CD8-positive, alpha-beta memory T cell (primary cell): Measurements from ENCODE around the gene ZMIZ1. TPM values are rescaled to one million over a fixed set of nuclear protein-coding genes. Genes with fewer than 3 reads are reported as not detected.

Source experiments
- CTCF ChIA-PET: fragments of 350-600 bp; sonication (Branson Sonifier 250); formaldehyde crosslinking; loops from one replicate; lab custom pipeline; 2021; ENCODE audit warnings: antibody characterized with exemption; lab: Charles Lee
- POLR2A ChIA-PET: fragments of 350-600 bp; sonication (Branson Sonifier 250); formaldehyde crosslinking; loops from one replicate; lab custom pipeline; 2021; ENCODE audit warnings: antibody characterized with exemption; lab: Charles Lee
- DNase-seq, 5 donors: peaks; one replicate each; pipeline versions ENCODE4 v3.0.0 to v3.0.0-alpha.2; 2020 to 2022; ENCODE audit warnings: mixed read lengths in 1 of 5
- H3K27ac ChIP-seq: one replicate; pipeline ENCODE4 v1.7.0; 2013; ENCODE audit warnings: low read depth, mild to moderate bottlenecking, low read length, moderate library complexity
- H3K27me3 ChIP-seq: 2 replicates; pipeline ENCODE4 v1.7.0; 2013; ENCODE audit warnings: low read length, mild to moderate bottlenecking; ENCODE audit not compliant: insufficient read depth, poor library complexity, severe bottlenecking
- H3K36me3 ChIP-seq: 2 replicates; pipeline ENCODE4 v1.7.0; 2013; ENCODE audit warnings: mild to moderate bottlenecking, low read length, moderate library complexity; ENCODE audit not compliant: insufficient read depth
- H3K4me1 ChIP-seq: 2 replicates; pipeline ENCODE4 v1.7.0; 2013; ENCODE audit warnings: mild to moderate bottlenecking, low read length, moderate library complexity; ENCODE audit not compliant: insufficient read depth
- H3K4me3 ChIP-seq: 2 replicates; pipeline ENCODE4 v1.7.0; 2013; ENCODE audit warnings: mild to moderate bottlenecking, low read length
- H3K9me3 ChIP-seq: 2 replicates; pipeline ENCODE4 v1.7.0; 2013; ENCODE audit warnings: mild to moderate bottlenecking, low read length
- H3K27ac Mint-ChIP-seq, 8 donors: one replicate each; pipeline ENCODE4 v1.8.0; 2020 to 2021; ENCODE audit warnings: mixed read lengths in 8 of 8, mild to moderate bottlenecking in 6 of 8, inconsistent platforms in 3 of 8, moderate library complexity in 3 of 8
- H3K27me3 Mint-ChIP-seq, 2 donors: one replicate each; pipeline ENCODE4 v1.8.0; 2020 to 2021; ENCODE audit warnings: mixed read lengths in 2 of 2, mild to moderate bottlenecking in 1 of 2, moderate library complexity in 1 of 2
- H3K36me3 Mint-ChIP-seq, 3 donors: one replicate each; pipeline ENCODE4 v1.8.0; 2020 to 2021; ENCODE audit warnings: mixed read lengths in 3 of 3, inconsistent platforms in 1 of 3, mild to moderate bottlenecking in 1 of 3
- H3K4me1 Mint-ChIP-seq, 3 donors: one replicate each; pipeline ENCODE4 v1.8.0; 2020 to 2021; ENCODE audit warnings: mixed read lengths in 3 of 3, inconsistent platforms in 1 of 3, mild to moderate bottlenecking in 1 of 3
- H3K4me3 Mint-ChIP-seq, 7 donors: one replicate each; pipeline ENCODE4 v1.8.0; 2020 to 2021; ENCODE audit warnings: mixed read lengths in 7 of 7, mild to moderate bottlenecking in 6 of 7, moderate library complexity in 4 of 7, inconsistent platforms in 2 of 7
- H3K9me3 Mint-ChIP-seq, 5 donors: one replicate each; pipeline ENCODE4 v1.8.0; 2020 to 2022; ENCODE audit warnings: mixed read lengths in 5 of 5, mild to moderate bottlenecking in 3 of 5, moderate library complexity in 2 of 5, inconsistent platforms in 1 of 5
- polyA plus RNA-seq: library from polyadenylated mRNA; unstranded; fragments of 300-500 nt; fragmentation: Illumina TruSeq; gene quantifications from one replicate; pipeline ENCODE4 v1.2.3, GENCODE V29; 2021
- total RNA-seq, 2 experiments: library from RNA; stranded (reverse); gene quantifications; one replicate each; pipeline ENCODE4 v1.2.3, GENCODE V29; 2021

Gene ZMIZ1
- total and polyA plus RNA-seq, 3 experiments from 2014 or later = 8.0 to 36.3 (median 34.7) TPM

DNA sequence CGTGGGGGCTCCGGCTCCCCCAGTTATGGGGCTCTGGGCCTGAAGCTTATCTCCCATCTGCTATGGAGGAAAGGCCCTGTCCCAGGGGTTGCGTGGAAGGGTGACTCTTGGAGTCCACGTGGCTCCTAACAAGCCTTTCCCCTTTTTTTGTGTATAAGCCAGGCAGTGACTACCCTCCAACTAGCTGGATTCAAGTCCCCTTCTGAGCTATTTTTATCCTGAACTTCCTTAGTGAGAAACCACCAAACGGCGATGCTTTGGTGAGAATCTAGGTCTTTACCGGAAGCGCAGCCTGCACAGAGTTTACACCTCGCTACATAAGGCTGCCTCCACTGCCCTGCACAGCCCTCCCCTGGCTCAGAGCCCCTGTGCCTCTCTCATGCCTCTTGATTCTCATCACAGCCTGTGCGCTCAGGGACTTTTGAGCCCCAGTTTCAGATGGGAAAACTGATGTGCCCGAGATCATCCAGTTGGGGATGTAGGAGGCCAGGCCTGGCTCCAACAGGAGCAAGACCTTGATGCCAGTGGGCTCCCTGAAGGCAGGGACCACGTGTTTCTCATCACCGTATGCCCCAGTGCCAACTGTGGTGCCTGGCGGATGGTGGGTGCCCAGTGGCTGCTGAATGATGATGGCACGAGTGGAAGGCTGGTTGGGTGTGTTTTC is 176.2 kb downstream of the ZMIZ1 start:
- peaks cover 58 to 77% (median 65%) of the 10 kb centered on the region in 3 donors for H3K4me1 Mint-ChIP-seq
- no peaks in the 10 kb centered on the region for H3K9me3 Mint-ChIP-seq
- H3K27ac Mint-ChIP-seq = peak overlapping the region; percentile 85 to 96 (median 90)
- Histone ChIP-seq H3K36me3 (no peaks in the 10 kb centered on the region), H3K27me3 (no peaks in the 10 kb centered on the region), H3K9me3 (no peaks in the 10 kb centered on the region), H3K27ac (peak overlapping the region; percentile 49), H3K4me3 (peak overlapping the region; percentile 43), H3K4me1 (peaks cover 71% of the 10 kb centered on the region)
- ChIA-PET POLR2A (interaction anchor here (0.5 to 1.8 kb wide), 4 partner anchors 8 to 140 kb away, joined by 3 to 5 read pairs (median 4); no protein-coding TSS in a partner anchor), CTCF (interaction anchor here (1.0 to 2.8 kb wide), 3 partner anchors 47 to 130 kb away, joined by 3 to 8 read pairs (median 4); no protein-coding TSS in a partner anchor)
- H3K36me3 Mint-ChIP-seq = no peaks in the 10 kb centered on the region
- H3K4me3 Mint-ChIP-seq = peak overlapping the region; percentile 82 to 94 (median 88)
- peak in 2 of 5 donors; percentile 38 to 62 for DNase-seq
- H3K27me3 Mint-ChIP-seq = peaks cover 0 to 3% of the 10 kb centered on the region in 2 donors

DNA sequence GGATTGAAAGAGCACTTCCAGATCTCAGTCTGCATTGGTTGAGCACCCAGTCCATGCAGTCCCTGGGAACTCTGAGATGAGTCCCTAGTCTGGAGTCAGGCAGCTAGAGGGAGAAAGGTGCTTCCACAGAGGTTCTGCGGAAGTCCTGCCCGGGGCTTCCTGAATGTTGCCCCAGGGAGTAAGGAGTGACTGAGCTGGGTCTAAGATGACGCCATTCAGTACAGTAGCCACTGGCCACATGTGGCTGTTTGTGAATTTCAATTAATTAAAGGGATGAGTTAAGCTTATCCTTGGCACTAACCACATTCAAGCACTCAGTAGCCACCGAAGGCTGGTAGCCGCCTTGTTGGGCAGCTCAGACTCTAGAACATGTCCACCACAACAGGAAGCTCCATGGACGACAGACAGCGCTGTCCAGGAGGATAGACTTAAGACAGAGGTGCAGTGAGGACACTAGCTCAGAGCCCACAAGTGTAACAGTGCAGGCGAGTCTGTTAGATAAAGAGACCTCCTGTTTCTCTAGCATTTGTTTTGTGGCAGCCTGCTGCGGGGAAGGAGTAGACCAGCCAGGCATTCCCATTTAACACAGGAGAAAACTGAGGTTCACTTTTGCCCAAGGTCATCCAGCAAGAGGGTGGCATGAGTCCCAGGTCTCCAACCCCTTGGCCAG is 176.9 kb downstream of the ZMIZ1 start:
- Mint-ChIP-seq H3K4me1 (peaks cover 62 to 84% (median 70%) of the 10 kb centered on the region in 3 donors), H3K9me3 (no peaks in the 10 kb centered on the region), H3K27me3 (peaks cover 0 to 2% of the 10 kb centered on the region in 2 donors), H3K27ac (peak overlapping the region; percentile 43 to 96 (median 90)), H3K4me3 (peak overlapping the region; percentile 82 to 94 (median 88)), H3K36me3 (no peaks in the 10 kb centered on the region)
- H3K9me3 ChIP-seq = no peaks in the 10 kb centered on the region
- H3K4me3 ChIP-seq = peak overlapping the region; percentile 43
- no peaks in the 10 kb centered on the region for H3K36me3 ChIP-seq
- no peaks in the 10 kb centered on the region for H3K27me3 ChIP-seq
- ChIA-PET POLR2A (interaction anchor here (1.0 kb wide), 1 partner anchor 9 kb away, joined by 3 read pairs; no protein-coding TSS in a partner anchor), CTCF (interaction anchor here (1.0 to 2.8 kb wide), 2 partner anchors 50 to 129 kb away, joined by 4 to 8 read pairs; no protein-coding TSS in a partner anchor)
- no peak overlapping the region for H3K27ac ChIP-seq
- H3K4me1 ChIP-seq = peaks cover 75% of the 10 kb centered on the region
- DNase-seq = no peak

GRCh38 chr10:79246209-79246581 is 177.4 kb downstream of the ZMIZ1 start:
- H3K9me3 Mint-ChIP-seq = no peaks in the 10 kb centered on the region
- peaks cover 75% of the 10 kb centered on the region for H3K4me1 ChIP-seq
- DNase-seq = no peak
- no peaks in the 10 kb centered on the region for H3K36me3 ChIP-seq
- H3K27me3 Mint-ChIP-seq = no peaks in the 10 kb centered on the region
- peak overlapping the region in 2 of 7 donors; percentile 9 to 15 for H3K4me3 Mint-ChIP-seq
- ChIA-PET POLR2A (interaction anchor here (1.0 kb wide), 1 partner anchor 10 kb away, joined by 3 read pairs; no protein-coding TSS in a partner anchor), CTCF (interaction anchor here (1.0 to 2.8 kb wide), 2 partner anchors 51 to 128 kb away, joined by 4 to 8 read pairs; no protein-coding TSS in a partner anchor)
- peaks cover 60 to 85% (median 67%) of the 10 kb centered on the region in 3 donors for H3K4me1 Mint-ChIP-seq
- no peak overlapping the region for H3K4me3 ChIP-seq
- no peaks in the 10 kb centered on the region for H3K27me3 ChIP-seq
- H3K9me3 ChIP-seq = no peaks in the 10 kb centered on the region
- H3K27ac ChIP-seq = no peak overlapping the region
- H3K27ac Mint-ChIP-seq = peak overlapping the region in 3 of 8 donors; percentile 43 to 67 (median 43)
- H3K36me3 Mint-ChIP-seq = no peaks in the 10 kb centered on the region

- DNase-seq = no peak
- Mint-ChIP-seq H3K36me3 (no peaks in the 10 kb centered on the region), H3K4me3 (no peak overlapping the region), H3K9me3 (no peaks in the 10 kb centered on the region), H3K4me1 (peaks cover 57 to 84% (median 64%) of the 10 kb centered on the region in 3 donors), H3K27me3 (no peaks in the 10 kb centered on the region), H3K27ac (peak overlapping the region in 3 of 8 donors; percentile 34 to 83 (median 58))
- ChIA-PET CTCF (interaction anchor here (2.8 kb wide), 1 partner anchor 51 kb away, joined by 8 read pairs; no protein-coding TSS in a partner anchor), POLR2A (no interaction called here)
- no peak overlapping the region for H3K27ac ChIP-seq
- no peaks in the 10 kb centered on the region for H3K36me3 ChIP-seq
- peaks cover 70% of the 10 kb centered on the region for H3K4me1 ChIP-seq
- no peak overlapping the region for H3K4me3 ChIP-seq
- no peaks in the 10 kb centered on the region for H3K27me3 ChIP-seq
- no peaks in the 10 kb centered on the region for H3K9me3 ChIP-seq
These were observed 178.0 kb downstream of the ZMIZ1 start for GRCh38 chr10:79246606-79247275.

DNA sequence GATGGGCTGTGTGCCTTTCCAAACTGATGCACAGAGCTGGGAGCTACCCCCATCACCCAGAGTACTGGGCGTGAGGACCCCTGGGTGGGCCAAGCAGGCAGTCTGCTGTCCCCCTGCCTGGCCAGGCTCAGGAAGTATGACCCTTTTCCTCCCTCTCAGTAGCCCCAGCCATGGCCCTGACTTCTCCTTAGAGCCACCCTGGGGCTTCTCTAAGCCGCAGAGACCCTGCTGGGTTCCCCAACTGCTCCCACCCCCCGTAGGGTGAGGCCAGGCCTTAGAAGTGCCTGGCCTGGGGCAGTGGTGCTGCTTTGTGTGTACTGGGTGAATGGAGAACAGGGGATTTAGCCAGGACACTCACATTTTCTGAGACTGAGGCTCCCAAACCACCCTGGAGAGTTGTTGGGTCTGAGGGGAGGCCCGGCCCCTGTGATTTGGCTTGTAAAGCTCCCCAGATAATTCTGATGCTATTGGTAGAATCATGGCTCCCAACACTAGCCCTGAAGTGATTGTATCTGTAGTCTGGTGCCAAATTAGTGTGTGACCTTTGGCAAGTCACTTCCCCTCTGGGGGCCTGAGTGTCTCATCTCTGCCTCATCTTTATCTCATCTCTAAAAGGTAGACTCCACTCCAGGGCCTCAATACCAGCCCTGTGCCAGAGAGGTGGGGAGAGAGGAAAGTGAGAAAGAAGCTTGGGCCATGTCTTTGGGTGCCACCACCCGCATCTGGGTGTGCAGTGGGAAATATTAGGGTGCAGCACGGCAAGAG is 178.8 kb downstream of the ZMIZ1 start:
- no peak for DNase-seq
- no peak overlapping the region for H3K4me3 ChIP-seq
- CTCF ChIA-PET = interaction anchor here (1.5 to 2.8 kb wide), 2 partner anchors 10 to 52 kb away, joined by 3 to 8 read pairs; no protein-coding TSS in a partner anchor

DNA sequence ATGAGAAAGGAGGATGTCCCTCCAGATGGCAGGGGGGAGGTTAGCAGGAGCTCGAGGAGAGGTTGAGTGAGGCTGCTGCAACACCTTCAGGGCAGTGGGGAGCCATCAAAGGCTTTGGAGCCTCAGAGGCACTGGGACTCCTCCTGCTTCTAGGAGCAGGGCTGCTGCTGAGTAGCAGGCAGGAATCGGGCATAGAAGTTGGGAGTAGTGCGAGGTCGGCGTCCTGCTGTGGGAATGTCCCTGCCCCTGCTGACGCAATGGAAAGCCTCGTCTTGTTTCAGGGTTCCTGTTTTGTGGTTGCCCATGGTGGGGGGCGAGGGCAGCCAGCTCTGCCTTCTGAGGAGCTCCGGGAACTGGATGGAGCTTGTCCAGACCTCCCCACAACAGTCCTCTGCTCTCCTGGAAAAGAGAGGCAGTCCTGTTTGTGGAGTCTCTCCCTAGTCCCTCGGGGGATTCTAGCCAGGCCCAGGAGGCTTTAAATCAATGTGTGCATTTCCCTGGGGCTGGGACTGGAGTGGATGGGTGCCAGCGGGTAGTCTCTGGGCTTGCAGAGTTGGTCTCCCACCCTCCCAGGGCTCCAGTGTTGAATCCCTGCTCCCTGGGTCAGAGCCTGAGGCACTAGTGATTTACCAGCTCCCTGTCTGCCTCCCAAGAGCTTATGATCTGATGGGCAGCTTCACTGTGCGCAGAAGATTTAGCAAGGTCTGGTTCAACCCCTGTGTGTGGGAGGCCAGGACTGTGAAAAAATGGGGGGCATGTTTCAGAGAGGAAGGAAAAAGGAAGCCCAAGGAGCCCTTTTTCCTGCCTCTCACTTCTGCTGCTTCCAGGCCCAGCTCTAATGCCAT is 179.8 kb downstream of the ZMIZ1 start:
- POLR2A ChIA-PET = no interaction called here
- CTCF ChIA-PET = interaction anchor here (0.9 to 1.5 kb wide), 3 partner anchors 9 to 38 kb away, joined by 3 to 7 read pairs (median 3); no protein-coding TSS in a partner anchor
- Mint-ChIP-seq H3K9me3 (no peaks in the 10 kb centered on the region), H3K36me3 (no peaks in the 10 kb centered on the region), H3K4me3 (peak overlapping the region in 6 of 7 donors; percentile 3 to 60 (median 50)), H3K4me1 (peaks cover 59 to 84% (median 62%) of the 10 kb centered on the region in 3 donors), H3K27ac (peak overlapping the region; percentile 1 to 87 (median 62)), H3K27me3 (no peaks in the 10 kb centered on the region)
- Histone ChIP-seq H3K9me3 (no peaks in the 10 kb centered on the region), H3K36me3 (no peaks in the 10 kb centered on the region), H3K27ac (no peak overlapping the region), H3K4me1 (peaks cover 66% of the 10 kb centered on the region), H3K27me3 (no peaks in the 10 kb centered on the region), H3K4me3 (no peak overlapping the region)
- DNase-seq = no peak

More for the DNA sequence above, 178.8 kb downstream of the ZMIZ1 start:
- Mint-ChIP-seq H3K36me3 (no peaks in the 10 kb centered on the region), H3K27ac (peak overlapping the region; percentile 1 to 87 (median 62)), H3K27me3 (no peaks in the 10 kb centered on the region), H3K9me3 (no peaks in the 10 kb centered on the region), H3K4me3 (peak overlapping the region in 6 of 7 donors; percentile 14 to 60 (median 50)), H3K4me1 (peaks cover 54 to 80% (median 61%) of the 10 kb centered on the region in 3 donors)
- no peaks in the 10 kb centered on the region for H3K9me3 ChIP-seq
- H3K27me3 ChIP-seq = no peaks in the 10 kb centered on the region
- no peak overlapping the region for H3K27ac ChIP-seq
- no peaks in the 10 kb centered on the region for H3K36me3 ChIP-seq
- POLR2A ChIA-PET = no interaction called here
- peaks cover 66% of the 10 kb centered on the region for H3K4me1 ChIP-seq
